GM12878 (cell line): ENCODE measurements around the gene COL18A1. TPM values are rescaled to one million over a fixed set of nuclear protein-coding genes. Genes with fewer than 3 reads are reported as not detected.

Experiments used
- ATAC-seq: fragments of 200-7000 bp; cut with Tn5 transposase; 3 replicates; pipeline ENCODE4 v1.9.1; 2020; ENCODE audit warnings: mild to moderate bottlenecking, moderate library complexity
- BruUV-seq: library from RNA; stranded (reverse); fragments of 400-500 nt; replicated peaks from 2 replicates; lab custom pipeline; 2021; lab: Mats Ljungman, UMichigan
- CTCF ChIA-PET: fragments of 300-600 bp; sonication (Branson Sonifier 250); formaldehyde crosslinking; extraction: SDS; loops from one replicate; lab custom pipeline; 2021; ENCODE audit warnings: inconsistent platforms; lab: Yijun Ruan, JAX
- POLR2A ChIA-PET: fragments of 350-600 bp; formaldehyde crosslinking; extraction: SDS; loops from one replicate; lab custom pipeline; 2021; ENCODE audit warnings: inconsistent platforms; lab: Charles Lee
- RAD21 ChIA-PET: fragments of 300-600 bp; sonication (Branson Sonifier 250); formaldehyde crosslinking; loops from one replicate; lab custom pipeline; 2023; ENCODE audit warnings: antibody characterized with exemption; ENCODE audit not compliant: unreplicated experiment; lab: Charles Lee
- SMC1A ChIA-PET: fragments of 300-600 bp; sonication (Branson Sonifier 250); formaldehyde crosslinking; loops from one replicate; lab custom pipeline; 2023; ENCODE audit not compliant: unreplicated experiment, uncharacterized antibody; lab: Charles Lee
- DNase-seq: peaks from one replicate; pipeline ENCODE4 v3.0.0-alpha.2; 2011; ENCODE audit warnings: low read depth, low spot score
- FAIRE-seq: peaks from 3 replicates; lab custom pipeline; 2011; peaks lifted over from hg19 to GRCh38; lab: Jason Lieb, UNC
- H2AFZ ChIP-seq: 2 replicates; pipeline ENCODE4 v1.6.0; 2011; ENCODE audit warnings: low read depth, low read length, control low read depth; ENCODE audit not compliant: control insufficient read depth
- H3K27ac ChIP-seq: 2 replicates; pipeline ENCODE4 v1.5.1; 2011; ENCODE audit warnings: control low read depth; ENCODE audit not compliant: control insufficient read depth, insufficient read depth
- H3K27me3 ChIP-seq, 2 experiments: replicated peaks in 1 of 2; 2 replicates each; pipeline versions ENCODE4 v1.6.0 to v1.6.1; 2011; ENCODE audit warnings: low read length in 1 of 2; ENCODE audit not compliant: control insufficient read depth in 2 of 2, insufficient read depth in 2 of 2
- H3K36me3 ChIP-seq, 2 experiments: 2 replicates each; pipeline ENCODE4 v1.5.1; 2011; ENCODE audit warnings: low read length in 1 of 2; ENCODE audit not compliant: control insufficient read depth in 2 of 2, insufficient read depth in 2 of 2
- H3K4me1 ChIP-seq: 2 replicates; pipeline ENCODE4 v1.6.1; 2011; ENCODE audit warnings: mild to moderate bottlenecking, low read length, moderate library complexity, mixed read lengths; ENCODE audit not compliant: control insufficient read depth, insufficient read depth
- H3K4me2 ChIP-seq: 2 replicates; pipeline ENCODE4 v1.6.0; 2011; ENCODE audit warnings: control low read depth; ENCODE audit not compliant: control insufficient read depth, insufficient read depth
- H3K4me3 ChIP-seq: fragments of 200-600 bp; sonication (generic); 2 replicates; pipeline ENCODE4 v1.5.1; 2016
- H3K79me2 ChIP-seq: 2 replicates; pipeline ENCODE4 v1.6.0; 2011; ENCODE audit warnings: low read length; ENCODE audit not compliant: control insufficient read depth, insufficient read depth
- H3K9ac ChIP-seq: 2 replicates; pipeline ENCODE4 v1.8.0; 2011; ENCODE audit warnings: low read length, control low read depth, mixed read lengths; ENCODE audit not compliant: control insufficient read depth, insufficient read depth
- H3K9me3 ChIP-seq: replicated peaks from 3 replicates; pipeline ENCODE4 v1.5.1; 2011; ENCODE audit warnings: mild to moderate bottlenecking, low read length; ENCODE audit not compliant: control insufficient read depth, insufficient read depth
- H4K20me1 ChIP-seq: 2 replicates; pipeline ENCODE4 v1.6.0; 2011; ENCODE audit not compliant: control insufficient read depth, insufficient read depth
- BCL11A ChIP-seq: IDR thresholded peaks from 2 replicates; pipeline ENCODE4 v1.6.1; 2011; ENCODE audit warnings: low read depth, low read length
- CEBPB ChIP-seq, 2 experiments: fragments of 150-350 bp in 1 of 2; IDR thresholded peaks; 2 replicates each; pipeline ENCODE4 v1.6.1; 2012 to 2014; ENCODE audit warnings: low read depth in 2 of 2, low read length in 2 of 2, borderline replicate concordance in 1 of 2, inconsistent platforms in 1 of 2
- CUX1 ChIP-seq: IDR thresholded peaks from 2 replicates; pipeline ENCODE4 v1.6.1; 2012; ENCODE audit warnings: improper control_type of control experiment, low read depth, low read length; ENCODE audit not compliant: insufficient replicate concordance
- E2F4 ChIP-seq: IDR thresholded peaks from 2 replicates; pipeline ENCODE4 v1.6.1; 2012; ENCODE audit warnings: low read depth, low read length, improper control_type of control experiment
- EED ChIP-seq: sonication (generic); IDR thresholded peaks from 2 replicates; pipeline ENCODE4 v1.6.1; 2016; ENCODE audit warnings: antibody characterized with exemption, low read depth
- IKZF2 ChIP-seq, 2 experiments: fragments of 450-650 bp; IDR thresholded peaks; 2 replicates each; pipeline ENCODE4 v1.6.1; 2017; ENCODE audit warnings: mild to moderate bottlenecking in 2 of 2, moderate library complexity in 2 of 2
- RCOR1 ChIP-seq: conservative IDR thresholded peaks from 2 replicates; pipeline ENCODE4 v1.6.1; 2012; ENCODE audit warnings: low read depth, low read length, improper control_type of control experiment
- REST ChIP-seq: IDR thresholded peaks from 2 replicates; pipeline ENCODE4 v1.6.1; 2012; ENCODE audit warnings: mild to moderate bottlenecking, low read depth, low read length
- SIN3A ChIP-seq: IDR thresholded peaks from 2 replicates; pipeline ENCODE4 v1.6.1; 2012; ENCODE audit warnings: low read depth, low read length, improper control_type of control experiment
- STAT3 ChIP-seq: IDR thresholded peaks from 2 replicates; pipeline ENCODE4 v1.6.1; 2011; ENCODE audit warnings: low read depth, low read length, improper control_type of control experiment
- ZNF274 ChIP-seq: IDR thresholded peaks from one replicate; pipeline ENCODE4 v1.8.0; 2011; ENCODE audit not compliant: insufficient read length, insufficient read depth
- WGBS: methylation state at CpG from one replicate; pipeline ENCODE4 v1.1.6; 2016; ENCODE audit warnings: low lambda C conversion rate; ENCODE audit not compliant: insufficient replicate concordance, insufficient coverage; ENCODE audit errors: missing lambda C conversion rate; 5-methylcytosine and 5-hydroxymethylcytosine counted together
- in situ Hi-C: fragments of 300-500 bp; cut with MboI; formaldehyde crosslinking; loops from 9 replicates; pipeline ENCODE4 v1.14.3; 2018; ENCODE audit warnings: mixed read lengths
- intact Hi-C: fragments of 100-400 bp; cut with micrococcal nuclease; formaldehyde crosslinking; loops from one replicate; pipeline ENCODE4 v1.14.2; 2022; ENCODE audit not compliant: unreplicated experiment
- polyA plus RNA-seq, 11 experiments: library from polyadenylated mRNA; depleted of rRNA in 4 of 11; unstranded in 6 of 11; stranded (reverse) in 5 of 11; fragments of >200 nt; fragmentation: Nextera tagmentation in 4 of 11; fragmentation: Illumina TruSeq in 1 of 11; extraction: Ambion mirVana in 4 of 11; extraction: Trizol in 1 of 11; gene quantifications; 1 replicate in 1 of 11; 2 replicates in 10 of 11; pipeline versions ENCODE4 v1.2.1 to v1.2.3, GENCODE V29; 2011 to 2016; ENCODE audit warnings: inconsistent platforms in 2 of 11, missing spikeins in 2 of 11, low read depth in 1 of 11
- total RNA-seq, 4 experiments: library from RNA; depleted of rRNA in 3 of 4; stranded (reverse); fragments of >200 nt in 3 of 4; fragmentation: Illumina TruSeq in 1 of 4; extraction: Trizol in 1 of 4; gene quantifications; 2 replicates each; pipeline versions ENCODE4 v1.2.1 to v1.2.3, GENCODE V29; 2013 to 2021
- TF ChIP-seq, protein P1 (sequence below): fragments of 450-650 bp; IDR thresholded peaks from 2 replicates; pipeline ENCODE4 v1.6.1; 2017; ENCODE audit warnings: low read depth, mild to moderate bottlenecking, moderate library complexity

COL18A1 gene
- total and polyA plus RNA-seq, 10 of the 15 experiments (the other 5 are each of a cell fraction or from before 2014, with no cell fraction given), result under 0.01 to 0.49 (median 0.09) TPM; not detected in 3

DNA sequence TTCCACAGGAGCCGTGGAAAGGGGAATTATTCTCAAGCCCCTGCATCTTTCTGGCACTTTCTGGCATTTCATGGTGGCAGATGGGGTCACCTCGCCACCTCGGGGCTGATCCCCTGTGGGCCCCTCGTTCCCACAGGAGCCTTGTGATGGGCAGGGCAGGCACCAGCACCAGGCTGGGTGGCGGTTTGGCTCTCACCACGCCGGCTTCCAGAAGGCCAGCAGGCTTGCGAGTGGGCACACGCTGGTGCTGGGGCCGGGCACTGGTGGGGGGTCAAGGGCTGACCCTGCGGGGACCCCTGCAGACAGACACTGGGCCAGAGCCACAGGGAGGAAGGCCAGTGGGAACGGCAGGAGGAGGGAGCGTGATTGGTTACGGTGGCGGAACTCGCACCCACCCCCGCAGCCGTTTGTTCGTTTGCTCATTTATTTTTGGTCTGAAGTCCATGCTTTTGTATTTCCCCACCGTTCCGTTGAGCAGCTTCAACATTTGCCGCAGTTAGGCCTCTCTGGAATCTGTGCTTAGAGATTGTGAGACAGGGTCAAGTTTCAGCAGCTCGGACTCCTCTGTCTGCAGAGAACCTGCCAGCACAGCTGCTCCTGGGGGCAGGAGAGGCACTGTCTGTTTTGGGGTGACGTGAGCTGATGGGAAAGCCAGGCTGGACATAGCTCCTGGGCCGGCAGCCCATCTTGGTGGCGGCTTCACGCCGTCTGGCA lies 5.3 kb downstream of the COL18A1 start:
- no peak overlapping the region for H3K9ac ChIP-seq
- no TSS peak for BruUV-seq
- ChIA-PET CTCF (interaction anchor here (1.2 kb wide), 1 partner anchor 258 kb away, joined by 3 read pairs; no protein-coding TSS in a partner anchor), SMC1A (no interaction called here), POLR2A (no interaction called here), RAD21 (no interaction called here)
- intact Hi-C loops, result no loop called here
- H3K4me3 ChIP-seq, result no peak overlapping the region
- no peak overlapping the region for H3K27ac ChIP-seq
- H3K9me3 ChIP-seq, result no peaks in the 10 kb centered on the region; the same call in 2 of the 3 replicates
- in situ Hi-C loops, result no loop called here
- no peak for FAIRE-seq
- no peak for ATAC-seq
- no peak overlapping the region for H3K4me2 ChIP-seq
- no peak for DNase-seq
- H2AFZ ChIP-seq, result no peak overlapping the region
- H3K79me2 ChIP-seq, result no peaks in the 10 kb centered on the region
- H3K27me3 ChIP-seq, result peaks cover 0 to 2% of the 10 kb centered on the region in 2 experiments; a peak in 3 of 4 replicates
- no peaks in the 10 kb centered on the region for H3K36me3 ChIP-seq
- WGBS, result 41% methylated on average over 27 of the region's 28 CpGs
- no peaks in the 10 kb centered on the region for H4K20me1 ChIP-seq
- no peaks in the 10 kb centered on the region for H3K4me1 ChIP-seq
- TF ChIP-seq BCL11A (no peak), SIN3A (no peak), EED (no peak), STAT3 (no peak), E2F4 (no peak), IKZF2 (IDR thresholded peaks at IDR 0.05) (no peak), CEBPB (IDR thresholded peaks at IDR 0.05; ENCODE audit: borderline replicate concordance in 1 of 2, low read depth in 2 of 2, low read length in 2 of 2) (no peak), CUX1 (no peak), REST (no peak), ZNF274 (no peak), RCOR1 (no peak)
- TF ChIP-seq, protein P1, sequence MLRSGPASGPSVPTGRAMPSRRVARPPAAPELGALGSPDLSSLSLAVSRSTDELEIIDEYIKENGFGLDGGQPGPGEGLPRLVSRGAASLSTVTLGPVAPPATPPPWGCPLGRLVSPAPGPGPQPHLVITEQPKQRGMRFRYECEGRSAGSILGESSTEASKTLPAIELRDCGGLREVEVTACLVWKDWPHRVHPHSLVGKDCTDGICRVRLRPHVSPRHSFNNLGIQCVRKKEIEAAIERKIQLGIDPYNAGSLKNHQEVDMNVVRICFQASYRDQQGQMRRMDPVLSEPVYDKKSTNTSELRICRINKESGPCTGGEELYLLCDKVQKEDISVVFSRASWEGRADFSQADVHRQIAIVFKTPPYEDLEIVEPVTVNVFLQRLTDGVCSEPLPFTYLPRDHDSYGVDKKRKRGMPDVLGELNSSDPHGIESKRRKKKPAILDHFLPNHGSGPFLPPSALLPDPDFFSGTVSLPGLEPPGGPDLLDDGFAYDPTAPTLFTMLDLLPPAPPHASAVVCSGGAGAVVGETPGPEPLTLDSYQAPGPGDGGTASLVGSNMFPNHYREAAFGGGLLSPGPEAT, result no peak
